KG1 (cell line): ENCODE measurements around the gene WTAP.
"Not testable (repeated sequence)": the region's sequence is repeated elsewhere in the genome, so short reads cannot be mapped to it uniquely, and the experiment has no call there.

Experiments
- DNase-seq: peaks from one replicate; lab custom pipeline; 2025; lab: John Stamatoyannopoulos, UW

Gene WTAP

DNA sequence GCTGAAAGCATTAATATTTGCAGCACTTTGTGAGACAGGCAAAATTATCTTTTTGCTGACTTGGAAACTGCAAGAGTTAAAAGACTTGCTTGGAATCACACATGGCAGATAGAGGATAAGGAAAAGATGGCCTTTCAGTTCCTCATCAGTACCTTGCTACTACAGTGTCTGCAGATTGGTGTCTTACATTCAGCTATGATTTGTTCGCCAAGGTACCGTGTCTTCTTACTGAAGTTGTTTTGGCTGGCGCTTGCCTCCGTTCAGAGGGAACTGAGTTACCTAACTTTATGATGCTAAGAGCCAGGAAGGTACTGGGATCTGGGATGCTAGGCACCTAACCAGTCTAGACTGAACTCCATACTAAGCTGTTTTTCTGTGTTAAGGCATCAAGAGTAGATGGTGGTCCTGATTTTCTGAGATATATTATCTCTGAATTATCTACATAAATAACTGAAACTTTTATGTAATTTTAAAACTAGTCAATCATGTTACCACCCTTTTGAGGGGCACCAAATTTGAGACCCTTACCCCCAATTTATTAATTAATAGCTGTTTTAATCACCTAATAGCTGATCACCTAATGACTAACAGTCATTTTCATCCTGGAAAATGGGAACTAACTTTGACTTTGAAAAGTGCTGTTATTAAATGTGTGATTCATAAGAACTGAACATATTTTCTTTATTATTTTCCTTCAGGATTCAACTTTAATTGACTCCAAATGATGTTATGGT, 2.5 kb downstream of the WTAP start:
- DNase-seq = no peak

DNA sequence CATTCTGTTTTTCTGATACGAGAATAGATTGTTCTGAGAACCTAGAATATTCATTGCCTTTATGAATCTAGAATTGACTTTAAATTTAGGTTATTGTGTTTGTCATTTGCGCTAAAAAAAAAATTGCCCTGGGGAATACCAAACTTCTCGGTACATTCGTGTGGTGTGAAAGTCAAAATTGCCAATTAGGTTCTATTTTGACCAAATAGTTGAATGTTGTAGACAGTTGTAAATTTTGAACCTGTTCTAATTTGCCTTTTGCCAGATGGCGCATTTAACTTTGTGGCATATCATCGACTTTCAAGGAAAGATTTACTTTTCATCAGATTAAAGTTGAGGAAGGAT, 3.0 kb downstream of the WTAP start:
- no peak for DNase-seq

DNA sequence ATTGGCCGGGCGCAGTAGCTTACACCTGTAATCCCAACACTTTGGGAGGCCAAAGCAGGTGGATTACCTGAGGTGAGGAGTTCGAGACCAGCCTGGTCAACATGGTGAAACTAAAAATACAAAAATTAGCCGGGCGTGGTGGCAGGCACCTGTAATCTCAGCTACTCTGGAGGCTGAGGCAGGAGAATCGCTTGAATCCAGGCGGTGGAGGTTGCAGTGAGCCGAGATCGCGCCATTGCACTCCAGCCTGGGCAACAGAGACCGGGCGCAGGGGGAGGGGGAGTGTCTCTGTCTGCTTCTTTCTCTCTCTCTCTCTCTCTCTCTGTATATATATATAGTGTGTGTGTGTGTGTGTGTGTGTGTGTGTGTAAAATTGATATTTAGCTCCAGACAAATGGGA, 5.2 kb downstream of the WTAP start:
- not testable (repeated sequence) for DNase-seq

DNA sequence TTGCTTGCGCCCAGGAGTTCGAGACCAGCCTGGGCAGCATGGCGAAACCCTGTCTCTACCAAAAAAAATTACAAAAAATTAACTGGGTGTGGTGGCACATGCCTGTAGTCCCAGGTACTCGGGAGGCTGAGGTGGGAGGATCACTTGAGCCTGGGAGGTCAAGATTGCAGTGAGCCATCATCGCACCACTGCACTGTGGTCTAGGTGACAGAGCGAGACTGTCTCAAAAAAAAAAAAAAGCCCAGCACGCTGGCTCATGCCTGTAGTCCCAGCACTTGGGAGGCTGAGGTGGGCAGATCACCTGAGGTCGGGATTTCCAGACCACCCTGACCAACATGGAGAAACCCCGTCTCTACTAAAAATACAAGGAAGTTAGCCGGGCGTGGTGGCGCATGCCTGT, 6.1 kb downstream of the WTAP start:
- DNase-seq = not testable (repeated sequence)

DNA sequence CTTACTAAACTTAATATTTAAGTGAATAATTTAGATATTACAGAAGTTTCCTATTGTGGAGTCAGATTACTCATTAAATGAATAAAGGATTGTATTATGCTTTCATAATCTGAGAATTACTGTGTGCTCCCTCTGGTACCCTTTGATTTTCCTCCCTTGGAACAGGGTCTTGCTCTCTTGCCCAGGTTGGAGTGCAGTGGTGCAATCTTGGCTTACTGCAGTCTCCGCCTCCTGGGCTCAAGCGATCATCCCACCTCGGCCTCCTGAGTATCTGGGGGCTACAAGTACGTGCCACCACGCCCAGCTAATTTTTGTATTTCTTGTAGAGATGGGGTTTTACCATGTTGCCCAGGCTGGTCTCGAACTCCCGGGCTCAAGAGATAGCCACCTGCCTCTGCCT, 9.6 kb downstream of the WTAP start:
- DNase-seq = no peak

DNA sequence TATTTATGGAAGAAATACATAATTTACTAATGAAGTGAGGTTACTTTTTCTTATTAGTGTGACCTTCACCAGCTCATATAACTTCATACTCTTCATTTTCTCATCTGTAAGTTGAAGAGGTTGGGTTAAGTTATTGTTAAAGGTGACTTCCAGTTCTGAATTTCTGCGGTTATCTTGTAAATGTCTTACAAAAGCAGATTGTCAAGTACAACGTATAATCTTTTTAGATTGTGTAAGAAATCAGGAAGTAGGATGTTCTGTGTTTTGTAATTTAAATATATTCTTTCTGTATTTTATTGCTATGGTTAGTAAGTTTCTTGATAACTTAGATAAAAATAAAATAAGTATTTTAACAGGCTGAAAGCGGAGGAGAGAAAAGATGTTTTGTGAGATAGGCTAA, 12.0 kb downstream of the WTAP start:
- DNase-seq = no peak

DNA sequence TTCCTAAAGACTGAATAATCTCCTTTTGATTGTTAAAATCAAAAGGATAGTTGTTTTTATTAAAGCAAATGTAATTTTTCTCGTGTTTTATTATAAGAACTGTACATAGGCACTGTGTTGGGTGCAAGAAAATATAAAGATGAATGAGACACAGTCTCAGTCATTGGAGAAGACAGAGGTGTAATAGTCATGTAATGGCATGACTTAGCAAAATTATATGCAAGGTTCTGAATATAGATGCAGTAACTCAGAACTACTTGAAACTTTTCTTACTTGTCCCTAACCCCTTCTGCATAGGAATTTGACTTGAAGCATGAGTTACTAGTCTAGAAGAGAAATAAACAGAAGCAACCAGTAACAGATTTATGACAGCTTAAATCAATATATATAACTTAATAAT, 14.9 kb downstream of the WTAP start:
- DNase-seq = no peak

DNA sequence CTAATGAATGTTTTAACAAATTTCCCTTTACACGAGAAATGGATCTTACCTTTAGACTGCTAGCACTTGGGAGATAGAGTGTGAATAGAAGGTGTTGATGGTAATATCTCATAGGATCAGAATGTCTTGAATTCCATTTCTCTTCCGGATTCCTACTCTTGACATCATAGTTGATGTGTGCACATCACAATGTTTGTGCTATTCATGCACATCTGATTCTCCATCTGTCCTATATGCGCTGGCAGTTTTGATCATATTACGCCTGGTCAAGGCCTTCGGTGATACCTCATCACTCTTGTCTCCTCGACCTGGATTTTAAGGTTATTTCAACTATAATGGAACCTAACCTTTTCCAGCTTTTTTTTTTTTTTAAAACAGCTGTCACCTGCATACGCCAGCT, 17.8 kb downstream of the WTAP start:
- DNase-seq = no peak

DNA sequence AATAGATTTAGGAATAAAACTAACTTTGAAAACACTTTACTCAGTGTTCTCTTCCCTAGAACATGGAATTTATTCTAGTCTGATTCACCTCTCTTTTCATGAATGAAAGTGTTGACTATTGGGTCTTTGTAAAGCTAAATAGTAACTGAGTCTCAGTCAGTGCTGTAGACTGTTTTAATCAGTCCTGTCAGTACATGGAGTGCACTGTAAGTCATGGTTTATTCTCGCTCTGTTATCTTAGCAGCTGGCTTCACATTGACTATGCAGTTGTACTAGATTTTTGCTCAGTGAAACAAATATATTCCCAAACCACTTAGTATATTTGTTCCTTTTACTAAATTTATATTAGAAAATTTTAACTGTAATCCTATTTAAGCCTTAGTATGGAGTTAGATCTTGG, 19.5 kb downstream of the WTAP start:
- DNase-seq = no peak

DNA sequence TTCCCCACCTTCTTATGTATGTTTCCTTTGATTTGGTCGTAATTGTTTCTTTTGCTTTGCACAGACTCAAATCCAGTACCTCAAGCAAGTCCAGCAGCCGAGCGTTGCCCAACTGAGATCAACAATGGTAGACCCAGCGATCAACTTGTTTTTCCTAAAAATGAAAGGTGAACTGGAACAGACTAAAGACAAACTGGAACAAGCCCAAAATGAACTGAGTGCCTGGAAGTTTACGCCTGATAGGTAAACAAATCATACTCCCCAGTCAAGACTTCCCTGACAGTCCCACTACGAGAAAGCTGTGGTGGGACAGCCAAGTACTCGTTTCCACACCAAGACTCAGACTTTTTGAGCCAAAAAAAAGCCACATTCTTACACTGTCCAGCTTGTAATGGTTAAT, 20.8 kb downstream of the WTAP start:
- DNase-seq = not testable (repeated sequence)

DNA sequence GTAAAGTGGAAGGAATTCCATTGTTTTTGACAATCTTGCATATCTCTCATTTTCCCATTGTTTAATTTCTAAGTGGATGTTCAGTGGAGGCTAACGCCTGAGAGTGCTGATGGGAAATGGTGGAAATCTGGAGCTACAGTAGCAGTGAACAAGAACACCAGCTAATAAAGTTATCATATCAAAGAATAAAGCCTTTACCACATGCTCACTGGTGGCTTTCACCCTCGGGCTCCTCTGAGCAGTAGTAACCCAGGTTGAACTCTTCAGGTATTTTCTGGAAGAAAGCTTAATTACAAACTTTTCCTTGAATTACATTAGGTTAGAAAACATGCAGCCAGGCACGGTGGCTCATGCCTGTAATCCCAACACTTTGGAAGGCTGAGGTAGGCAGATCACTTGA, 24.1 kb downstream of the WTAP start:
- no peak for DNase-seq

DNA sequence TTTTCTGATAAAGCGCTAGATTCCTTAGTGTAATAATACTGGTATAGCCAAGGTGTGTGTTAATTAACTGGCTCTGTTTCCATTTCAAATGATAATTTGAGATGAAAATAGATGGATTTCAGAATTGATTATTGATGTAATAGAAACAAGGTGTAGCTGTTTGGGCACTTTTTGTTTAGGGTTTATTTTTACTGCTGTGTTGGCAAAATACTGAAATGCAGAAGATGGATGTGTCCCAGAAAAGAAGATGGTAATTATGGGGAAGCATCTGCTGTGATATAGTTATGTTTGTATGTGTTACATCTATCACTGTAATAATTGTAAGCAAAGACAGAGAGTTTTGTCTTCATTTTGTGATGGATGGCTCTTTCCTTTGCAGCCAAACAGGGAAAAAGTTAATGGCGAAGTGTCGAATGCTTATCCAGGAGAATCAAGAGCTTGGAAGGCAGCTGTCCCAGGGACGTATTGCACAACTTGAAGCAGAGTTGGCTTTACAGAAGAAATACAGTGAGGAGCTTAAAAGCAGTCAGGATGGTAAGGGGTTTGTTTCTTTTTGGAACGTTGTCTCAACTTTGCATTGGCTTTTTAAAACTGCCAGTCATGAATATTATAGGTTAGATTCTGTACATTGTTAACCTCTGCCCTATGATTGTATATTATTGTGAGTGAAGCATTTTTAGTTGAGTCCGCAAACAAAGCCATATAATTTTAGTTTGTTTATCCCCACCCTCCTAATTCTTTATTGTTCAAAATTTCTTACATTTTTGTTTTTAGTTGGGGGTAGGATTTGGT, 26.0 kb downstream of the WTAP start:
- DNase-seq = no peak

DNA sequence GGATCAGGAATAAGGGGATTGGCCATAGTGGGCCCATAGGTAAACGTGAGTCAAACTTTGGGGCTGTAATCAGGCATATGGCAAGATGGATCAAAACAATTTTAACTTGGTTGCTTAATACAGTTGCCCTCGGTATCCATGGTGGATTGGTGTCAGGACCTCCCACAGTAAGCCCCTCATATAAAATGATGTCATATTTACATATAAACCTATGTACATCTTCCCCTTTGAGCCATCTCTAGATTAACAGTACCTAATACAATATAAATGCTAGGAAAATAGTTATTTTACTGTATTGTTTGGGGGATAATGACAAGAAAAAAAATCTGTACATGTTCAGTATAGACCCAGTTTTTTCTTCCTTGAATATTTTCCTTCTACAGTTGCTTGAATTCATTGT, 27.1 kb downstream of the WTAP start:
- DNase-seq = no peak

DNA sequence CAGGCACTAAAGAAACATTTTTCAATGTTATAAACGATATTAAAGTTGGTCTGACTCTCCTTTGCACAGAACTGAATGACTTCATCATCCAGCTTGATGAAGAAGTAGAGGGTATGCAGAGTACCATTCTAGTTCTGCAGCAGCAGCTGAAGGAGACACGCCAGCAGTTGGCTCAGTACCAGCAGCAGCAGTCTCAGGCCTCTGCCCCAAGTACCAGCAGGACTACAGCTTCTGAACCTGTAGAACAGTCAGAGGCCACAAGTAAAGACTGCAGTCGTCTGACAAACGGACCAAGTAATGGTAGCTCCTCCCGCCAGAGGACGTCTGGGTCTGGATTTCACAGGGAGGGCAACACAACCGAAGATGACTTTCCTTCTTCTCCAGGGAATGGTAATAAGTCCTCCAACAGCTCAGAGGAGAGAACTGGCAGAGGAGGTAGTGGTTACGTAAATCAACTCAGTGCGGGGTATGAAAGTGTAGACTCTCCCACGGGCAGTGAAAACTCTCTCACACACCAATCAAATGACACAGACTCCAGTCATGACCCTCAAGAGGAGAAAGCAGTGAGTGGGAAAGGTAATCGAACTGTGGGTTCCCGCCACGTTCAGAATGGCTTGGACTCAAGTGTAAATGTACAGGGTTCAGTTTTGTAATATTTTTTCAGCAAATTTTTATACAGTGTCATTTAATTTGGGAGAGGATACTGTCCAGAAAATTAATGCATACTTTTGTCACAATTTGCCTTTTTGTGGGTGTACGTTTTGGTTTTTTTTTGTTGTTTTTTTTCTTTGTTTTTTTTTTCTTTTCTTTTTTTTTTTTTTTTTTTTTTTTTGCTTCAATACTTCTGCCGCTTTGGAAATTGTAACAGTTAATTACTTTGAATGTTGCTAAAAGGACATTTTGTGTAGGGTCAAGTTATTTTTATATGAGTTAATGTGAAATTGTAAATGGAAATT, 27.9 kb downstream of the WTAP start:
- DNase-seq = no peak

DNA sequence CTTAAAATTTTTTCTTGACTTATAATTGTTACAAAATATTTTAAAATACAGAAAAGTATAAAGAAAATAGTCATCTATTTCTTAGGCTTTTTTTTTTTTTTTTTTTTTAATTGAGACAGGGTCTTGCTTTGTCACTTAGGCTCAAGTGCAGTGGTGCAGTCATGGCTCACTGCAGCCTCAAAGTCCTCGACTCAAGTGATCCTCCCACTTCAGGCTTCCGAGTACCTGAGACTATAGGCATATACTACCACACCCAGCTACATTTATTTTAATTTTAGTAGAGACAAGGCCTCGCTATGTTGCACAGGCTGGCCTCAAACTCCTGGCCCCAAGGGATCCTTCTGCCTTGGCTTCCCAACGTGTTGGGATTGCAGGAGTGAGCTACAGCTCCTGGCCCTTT, 29.2 kb downstream of the WTAP start:
- no peak for DNase-seq

DNA sequence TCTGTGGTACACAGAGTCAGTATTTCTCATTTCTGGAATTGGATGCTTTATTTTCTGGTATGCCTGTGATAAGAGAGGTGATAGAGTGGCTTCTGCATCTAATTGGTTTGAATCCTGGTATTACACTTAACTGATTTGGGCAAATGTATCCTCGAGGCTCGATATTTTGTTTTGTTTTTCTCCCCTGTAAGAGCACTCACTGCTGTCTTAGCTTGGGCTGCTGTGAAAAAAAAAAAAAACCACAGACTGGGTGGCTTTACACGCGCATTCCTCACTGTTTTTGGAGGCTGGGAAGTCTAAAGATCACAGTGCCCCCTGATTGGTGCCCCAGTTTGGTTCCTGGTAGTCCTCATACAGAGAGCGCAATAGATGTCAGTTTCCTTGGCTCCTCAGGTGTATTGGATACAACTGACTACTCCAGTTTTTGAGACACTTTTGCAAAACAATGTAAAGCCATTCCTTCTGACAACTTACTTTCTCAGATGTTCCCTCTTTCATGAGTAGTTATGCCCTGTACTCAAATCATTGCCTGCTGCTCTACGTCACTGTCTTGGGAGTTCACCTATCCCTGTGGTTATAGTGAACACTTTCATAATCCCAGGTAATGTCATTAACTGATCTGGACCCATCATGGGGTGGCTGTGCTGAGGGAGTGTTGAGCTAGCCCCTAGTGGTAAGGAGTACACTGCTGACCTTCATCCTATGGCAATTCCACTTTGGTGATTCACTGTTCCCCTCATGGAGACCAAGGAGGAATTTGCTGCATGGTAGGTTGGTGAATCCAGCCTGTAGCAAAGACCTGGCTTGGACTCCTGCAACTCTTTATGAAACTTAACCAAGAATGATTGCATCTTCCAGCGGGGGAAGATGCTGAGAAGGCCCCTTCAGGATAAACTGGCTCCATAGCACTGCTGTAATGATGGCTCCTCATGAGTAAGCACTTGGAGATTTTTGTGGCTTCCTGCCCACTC, 31.0 kb downstream of the WTAP start:
- DNase-seq = no peak

DNA sequence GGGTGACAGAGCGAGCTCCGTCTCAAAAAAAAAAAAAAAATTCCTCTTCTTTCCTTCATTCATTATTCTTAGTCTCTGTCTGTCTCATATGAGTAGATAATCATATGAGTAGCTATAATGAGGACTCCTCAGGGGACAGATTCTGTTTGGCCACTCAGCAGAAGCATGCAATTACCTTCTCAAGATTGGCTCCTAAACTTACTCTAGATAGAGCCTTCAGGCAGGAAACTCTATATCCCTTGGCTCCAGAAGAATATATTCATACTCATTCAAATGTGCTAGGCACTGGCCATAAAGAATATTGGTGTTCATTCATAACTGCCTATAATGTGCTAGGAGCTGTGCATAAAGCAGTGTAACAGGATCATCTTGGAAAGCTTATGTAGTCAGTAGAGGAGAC, 32.3 kb downstream of the WTAP start:
- DNase-seq = no peak

DNA sequence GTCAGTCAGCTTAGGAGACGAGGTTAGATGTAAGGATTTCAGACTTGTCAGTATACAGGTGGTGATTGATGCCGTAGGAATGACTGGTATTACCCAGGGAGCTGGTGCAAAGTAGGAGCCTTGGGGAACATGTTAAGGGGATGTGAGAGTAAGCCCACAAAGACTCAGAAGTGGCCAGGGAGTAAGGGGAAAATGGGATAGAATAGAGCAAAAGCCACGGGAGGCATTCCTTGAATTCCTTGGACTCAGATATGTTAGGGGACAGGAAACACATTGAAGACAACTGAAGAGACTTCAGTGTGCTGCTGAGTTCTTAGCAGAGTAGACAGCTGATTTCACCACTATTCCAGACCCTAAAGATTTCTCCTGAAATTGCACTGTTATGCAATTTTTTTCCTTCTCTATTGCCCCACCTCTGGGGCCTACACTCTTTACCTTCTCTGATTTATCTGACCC, 33.3 kb downstream of the WTAP start:
- no peak for DNase-seq

DNA sequence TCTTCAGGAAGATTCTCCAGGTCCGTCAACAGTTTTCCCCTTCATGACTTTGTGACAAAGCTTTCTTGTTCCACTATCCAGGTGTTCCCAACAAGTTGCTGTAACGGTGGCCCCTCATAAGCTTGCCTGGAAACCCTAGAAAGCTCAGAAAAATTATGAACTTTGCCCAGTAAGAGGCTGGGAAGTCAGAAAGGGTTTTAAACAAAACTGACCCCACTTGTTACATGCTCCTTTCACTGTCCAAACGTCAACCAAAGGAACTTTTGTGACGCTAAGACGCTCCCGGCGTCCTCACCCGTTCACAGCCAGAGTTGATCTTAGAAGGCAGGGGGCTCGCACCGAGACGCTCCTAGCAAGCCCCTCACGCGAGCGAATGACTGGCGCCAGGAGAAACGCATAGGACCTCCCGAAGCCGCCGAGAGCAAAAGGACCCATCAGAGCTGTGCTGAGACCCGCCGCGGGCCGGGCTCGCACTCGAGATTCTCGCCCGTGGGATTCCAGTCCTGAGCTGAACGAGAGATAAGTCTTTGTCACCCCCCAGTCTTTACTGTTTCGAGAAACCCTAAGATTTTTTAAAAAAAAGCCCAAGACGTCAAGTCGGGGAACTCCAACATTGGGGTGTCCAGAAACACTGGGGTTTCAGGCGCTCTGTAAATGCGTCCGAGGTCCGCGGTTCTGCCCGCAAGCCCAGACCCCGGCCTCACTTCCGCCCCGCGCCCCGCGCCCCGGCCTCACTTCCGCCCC, 34.0 kb downstream of the WTAP start:
- DNase-seq = no peak

DNA sequence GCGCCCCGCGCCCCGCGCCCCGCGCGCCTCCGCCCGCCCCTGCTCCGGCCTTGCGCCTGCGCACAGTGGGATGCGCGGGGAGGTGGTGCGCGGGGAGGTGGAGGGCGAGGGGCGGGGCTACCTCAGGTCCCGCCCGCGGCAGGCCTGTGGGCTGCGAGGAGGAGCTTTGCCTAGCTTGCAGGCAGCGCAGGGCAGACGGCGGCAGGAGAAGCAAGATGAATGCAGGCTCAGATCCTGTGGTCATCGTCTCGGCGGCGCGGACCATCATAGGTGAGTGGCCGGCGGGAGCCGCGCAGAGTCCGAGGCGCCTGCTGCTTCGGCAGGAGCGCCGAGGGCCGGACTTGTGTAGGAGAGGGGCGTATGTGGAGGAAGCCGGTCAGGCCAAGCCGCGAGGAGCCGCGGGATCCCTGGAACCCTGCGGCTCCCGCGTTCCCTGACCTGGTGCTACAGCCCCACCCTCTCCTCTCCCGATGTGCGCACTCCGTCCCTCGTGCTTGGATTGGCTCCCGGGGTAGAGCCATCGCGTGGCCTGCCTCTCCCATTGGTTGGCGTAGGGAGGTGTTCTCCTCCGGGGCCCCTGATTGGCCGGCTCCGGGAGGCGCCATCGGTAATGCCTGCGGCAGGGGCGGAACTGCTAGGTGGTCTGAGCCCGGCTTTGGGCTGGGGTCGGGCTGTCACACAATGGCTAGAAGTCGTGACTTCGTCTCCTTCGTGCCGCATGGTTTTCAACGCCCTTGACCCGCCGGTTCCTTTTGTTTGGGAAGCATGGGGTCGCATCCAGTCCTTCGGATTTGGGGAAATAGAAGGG, 34.8 kb downstream of the WTAP start, which contains the start of gene ACAT2:
ACAT2 (plus strand) TSS at position 173 of the 808 bp plus-strand sequence; CDS start at position 216, 43 bp downstream.
- DNase-seq = peak; percentile 80
